GM21723 (cell line): Measurements from ENCODE around the gene EXOSC6.
"Not testable (repeated sequence)": the region's sequence is repeated elsewhere in the genome, so short reads cannot be mapped to it uniquely, and the experiment has no call there.

Experiments used
- ATAC-seq: cut with Tn5 transposase; IDR thresholded peaks from one replicate; pipeline ENCODE4 v1.9.1; 2021; ENCODE audit warnings: mild to moderate bottlenecking, moderate library complexity; ENCODE audit not compliant: unreplicated experiment

The EXOSC6 gene

DNA sequence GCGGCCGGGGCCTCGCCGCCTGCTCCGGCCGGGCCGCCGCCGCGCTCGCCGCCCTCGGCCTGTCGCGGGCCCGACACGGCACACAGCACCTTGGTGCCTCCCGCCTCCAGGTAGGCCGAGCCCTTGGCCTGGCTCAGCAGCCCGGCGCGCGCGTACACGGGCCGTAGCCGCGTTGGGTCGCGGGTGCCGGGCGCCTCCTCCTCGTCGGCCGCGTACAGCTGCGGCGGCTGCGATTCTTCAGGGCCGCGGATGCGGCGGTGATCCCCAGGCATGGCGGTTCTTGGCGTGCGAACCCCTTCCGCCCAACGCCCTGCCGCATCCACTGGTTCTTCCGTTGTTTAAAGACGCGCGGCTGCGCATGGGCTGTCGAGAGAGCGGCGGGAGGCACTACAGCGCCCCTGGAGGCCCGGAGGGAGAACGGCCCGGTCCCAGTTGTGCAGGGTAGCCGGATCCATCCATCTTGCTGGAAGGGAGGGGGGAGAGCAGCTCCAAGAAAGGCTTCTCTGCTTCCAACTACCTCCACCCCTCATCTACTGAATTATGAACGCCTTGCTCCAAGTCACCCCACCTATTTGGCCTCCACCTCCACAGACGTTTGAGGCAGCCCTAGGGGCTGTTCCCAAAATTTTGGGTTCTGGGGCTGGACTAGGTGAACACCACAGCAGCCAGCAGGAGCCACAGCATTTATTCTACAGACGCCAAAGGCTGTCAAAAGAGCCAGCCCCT, at the start of gene EXOSC6:
TSS of gene EXOSC6 (minus strand) at position 312 of the 726 bp plus-strand sequence. CDS start at position 272, 40 bp downstream.
- ATAC-seq = peak; percentile 83

GRCh38 chr16:70301121-70301520, 49.4 kb upstream of the EXOSC6 start:
- no peak for ATAC-seq

DNA sequence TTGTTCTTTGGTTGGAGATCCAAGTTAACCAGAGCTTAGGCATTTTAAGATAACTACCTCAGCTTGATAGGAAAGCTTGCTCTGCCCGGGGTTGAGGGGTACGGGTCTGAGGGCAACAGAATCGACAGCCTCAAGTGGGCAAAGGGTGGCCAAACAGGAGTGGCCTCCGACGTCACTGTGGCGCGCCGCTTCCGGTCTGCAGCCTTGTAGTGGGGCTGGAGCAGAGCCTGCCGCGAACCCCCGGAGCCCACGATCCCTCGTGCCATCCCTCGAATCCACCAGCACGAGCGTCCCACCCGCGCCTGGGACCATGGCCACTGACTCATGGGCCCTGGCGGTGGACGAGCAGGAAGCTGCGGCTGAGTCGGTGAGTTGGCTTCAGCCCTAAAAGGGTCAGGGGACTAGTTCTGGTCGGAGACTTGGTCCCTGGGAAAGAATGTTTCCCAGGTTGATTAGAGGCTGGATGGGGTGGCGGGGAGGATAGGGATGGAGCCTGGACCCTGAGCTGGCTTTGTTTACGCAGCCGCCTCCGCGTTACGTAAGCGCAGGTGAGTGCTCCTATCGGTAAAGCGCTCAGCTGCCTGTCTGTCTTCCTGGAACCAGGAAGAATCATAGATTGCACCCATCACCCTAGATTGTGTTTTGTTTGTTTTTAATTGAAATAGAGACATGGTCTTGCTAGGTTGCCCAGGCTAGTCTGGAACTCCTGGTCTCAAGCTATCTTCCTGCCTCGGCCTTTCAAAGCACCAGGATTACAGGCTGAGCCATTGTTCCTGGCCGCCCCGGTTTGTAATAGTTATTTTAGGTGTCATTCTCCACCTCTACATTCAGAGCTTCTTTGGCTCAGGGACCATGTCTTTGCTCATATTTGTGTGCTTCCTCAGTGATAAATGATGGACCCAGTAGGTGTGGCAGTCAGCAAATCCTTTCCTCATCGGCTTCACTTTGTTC, 47.5 kb upstream of the EXOSC6 start, which contains the start of gene DDX19B:
TSS of gene DDX19B (plus strand) at position 199 of the 951 bp plus-strand sequence. CDS start at position 311, 112 bp downstream.
- ATAC-seq = peak; percentile 89

DNA sequence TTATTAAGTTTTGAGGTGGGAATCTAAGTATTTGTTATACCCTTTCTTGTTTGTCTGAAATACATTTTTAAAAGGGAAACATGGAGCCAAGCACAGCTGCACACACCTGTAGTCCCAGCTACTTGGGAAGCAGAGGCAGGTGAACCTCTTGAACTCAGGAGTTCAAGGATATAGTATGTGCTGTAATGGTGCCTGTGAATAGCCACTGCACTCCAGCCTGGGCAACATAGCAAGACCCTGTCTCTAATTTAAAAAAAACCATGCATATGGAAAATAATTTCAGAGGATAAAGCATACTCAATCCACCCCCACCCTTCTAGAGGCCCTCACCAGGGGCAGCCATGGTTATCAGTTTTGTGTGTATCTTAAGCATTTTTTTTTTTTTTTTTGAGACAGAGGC, 43.9 kb upstream of the EXOSC6 start:
- no peak for ATAC-seq

DNA sequence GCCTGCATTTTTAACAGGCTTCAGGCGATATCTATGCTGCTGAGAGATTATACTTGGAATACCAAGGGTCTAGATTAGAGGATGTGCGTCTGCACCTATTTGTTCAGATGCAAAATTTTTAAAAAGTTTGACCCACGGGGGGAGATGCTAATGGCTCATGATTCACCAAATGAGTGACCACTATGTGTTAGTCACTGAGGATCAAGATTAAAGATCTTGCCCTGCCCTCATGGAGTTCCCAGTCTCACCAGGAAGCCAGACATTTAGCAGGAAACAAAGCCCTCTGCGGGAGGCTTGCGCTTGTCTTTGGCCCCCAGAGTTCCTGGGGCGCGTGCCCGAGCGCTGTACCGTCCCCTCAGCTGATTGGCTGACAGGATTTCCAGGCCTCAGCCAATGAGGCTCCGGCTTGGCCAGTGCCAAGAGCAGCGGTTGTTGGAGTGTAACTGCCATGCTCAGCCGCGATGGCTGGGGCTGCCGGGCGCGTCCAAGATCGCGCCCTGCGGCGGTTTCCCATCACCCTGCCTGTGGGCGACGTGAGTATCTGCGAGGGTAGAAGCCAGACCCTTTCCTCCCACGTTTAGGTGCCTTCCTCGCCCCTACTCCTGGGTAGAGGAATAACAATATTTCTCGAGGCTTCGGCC, 42.8 kb upstream of the EXOSC6 start:
- ATAC-seq = no peak

- not testable (repeated sequence) for ATAC-seq
Observed at GRCh38 chr16:70292148-70292547, 40.4 kb upstream of the EXOSC6 start.

- ATAC-seq = no peak
Observed at GRCh38 chr16:70290949-70291519, 39.3 kb upstream of the EXOSC6 start.

DNA sequence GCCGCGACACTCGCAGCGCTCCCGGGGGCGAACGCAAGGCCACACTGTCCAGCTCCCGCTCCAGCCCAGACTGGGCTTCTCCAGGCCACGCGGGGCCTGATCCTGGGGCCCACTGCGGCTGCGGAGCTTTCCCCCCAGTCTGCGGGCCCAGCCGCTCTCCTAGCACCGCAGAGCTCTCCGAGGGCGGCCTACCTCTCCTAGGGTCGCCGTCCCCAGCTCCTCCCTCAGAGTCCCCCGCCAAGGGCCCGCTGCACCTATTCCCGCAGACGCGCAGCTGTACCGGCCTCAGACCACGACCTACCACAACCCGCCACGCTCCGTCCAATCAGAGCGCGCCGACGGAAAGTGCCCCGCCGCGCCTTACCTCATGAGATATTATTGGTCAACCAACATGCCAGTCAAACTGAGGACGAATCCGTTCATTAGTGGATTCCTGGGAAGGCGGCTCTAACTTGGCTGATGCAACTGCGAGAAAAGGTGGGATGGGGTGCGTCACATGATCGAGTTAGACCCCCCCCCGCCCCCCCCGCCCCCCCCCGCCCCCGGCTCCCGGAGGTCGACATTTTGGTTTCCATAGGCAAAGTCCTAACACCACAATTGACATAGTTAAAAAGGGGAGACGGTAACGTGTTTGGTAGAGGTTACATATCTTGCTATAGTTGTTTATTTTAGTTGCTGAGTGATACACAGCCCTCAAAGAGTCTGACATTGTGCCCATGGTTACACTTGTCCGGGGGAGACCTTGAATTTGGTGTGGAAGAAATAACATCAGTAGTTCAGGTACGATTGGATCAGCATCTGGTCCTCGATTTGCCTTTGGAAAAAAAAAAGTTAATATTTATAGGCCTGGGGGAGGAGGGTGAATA, 37.7 kb upstream of the EXOSC6 start, which contains the start of gene AARS1:
TSS of gene AARS1 (minus strand) at position 278 of the 866 bp plus-strand sequence. CDS start 6,743 bp downstream, outside the sequence.
- peak; percentile 96 for ATAC-seq

GRCh38 chr16:70287304-70287971, 35.7 kb upstream of the EXOSC6 start:
- not testable (repeated sequence) for ATAC-seq

- ATAC-seq = no peak
Observed at GRCh38 chr16:70276392-70276791, 24.7 kb upstream of the EXOSC6 start.

DNA sequence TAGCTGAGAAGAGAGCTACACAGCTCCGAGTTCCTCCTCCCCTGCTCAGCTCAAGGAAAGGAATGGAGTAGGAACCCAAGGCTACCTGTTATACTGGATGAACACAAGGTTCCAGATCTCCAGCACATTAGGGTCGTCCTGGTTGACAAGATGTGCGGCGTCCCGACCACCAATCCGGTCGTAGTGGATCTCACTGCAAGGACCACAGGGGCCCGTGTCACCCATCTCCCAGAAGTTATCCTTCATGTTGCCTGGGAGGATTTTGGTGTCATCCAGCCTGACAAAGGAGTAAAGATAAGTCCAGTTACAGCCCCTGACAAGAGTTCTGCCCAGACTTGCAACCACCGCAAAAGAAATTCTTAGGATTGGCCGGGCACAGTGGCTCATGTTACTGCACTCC, 20.0 kb upstream of the EXOSC6 start:
- ATAC-seq = no peak

DNA sequence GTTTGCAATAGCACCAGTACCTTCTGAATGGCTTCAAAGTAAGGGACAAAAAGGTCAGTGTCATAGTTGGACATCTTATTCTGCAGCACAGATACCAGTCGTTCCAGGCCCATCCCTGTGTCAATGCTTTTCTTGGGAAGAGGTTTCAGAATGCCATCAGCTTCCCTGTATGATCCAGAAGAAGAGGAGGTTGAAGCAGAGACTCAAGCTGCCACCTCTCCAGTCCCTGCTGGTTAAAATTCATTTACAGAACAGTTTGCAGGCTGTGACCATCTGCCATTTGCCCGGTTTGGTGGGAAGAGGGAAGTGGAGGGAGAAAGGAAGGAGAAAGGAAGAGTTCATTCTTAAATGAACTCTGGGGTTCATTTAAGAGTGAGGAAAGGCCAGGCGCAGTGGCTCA, 18.4 kb upstream of the EXOSC6 start:
- ATAC-seq = no peak

GRCh38 chr16:70269471-70269870, 17.7 kb upstream of the EXOSC6 start:
- no peak for ATAC-seq

DNA sequence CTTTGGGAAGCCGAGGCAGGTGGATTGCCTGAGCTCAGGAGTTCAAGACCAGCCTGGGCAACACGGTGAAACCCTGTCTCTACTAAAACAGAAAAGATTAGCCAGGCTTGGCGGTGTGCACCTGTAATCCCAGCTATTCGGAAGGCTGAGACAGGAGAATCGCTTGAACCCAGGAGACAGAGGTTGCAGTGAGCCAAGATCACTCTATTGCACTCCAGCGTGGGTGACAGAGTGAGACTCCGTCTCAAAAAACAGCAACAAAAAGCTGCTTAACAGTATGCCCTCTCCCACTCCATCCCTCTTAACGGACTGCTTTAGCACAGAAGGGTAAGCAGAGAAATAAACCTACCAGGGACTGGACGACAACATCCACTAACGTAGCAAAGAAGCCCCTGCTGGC, 16.2 kb upstream of the EXOSC6 start:
- not testable (repeated sequence) for ATAC-seq

- no peak for ATAC-seq
Observed at GRCh38 chr16:70267516-70267915, 15.8 kb upstream of the EXOSC6 start.

- not testable (repeated sequence) for ATAC-seq
Observed at GRCh38 chr16:70259903-70260302, 8.2 kb upstream of the EXOSC6 start.

DNA sequence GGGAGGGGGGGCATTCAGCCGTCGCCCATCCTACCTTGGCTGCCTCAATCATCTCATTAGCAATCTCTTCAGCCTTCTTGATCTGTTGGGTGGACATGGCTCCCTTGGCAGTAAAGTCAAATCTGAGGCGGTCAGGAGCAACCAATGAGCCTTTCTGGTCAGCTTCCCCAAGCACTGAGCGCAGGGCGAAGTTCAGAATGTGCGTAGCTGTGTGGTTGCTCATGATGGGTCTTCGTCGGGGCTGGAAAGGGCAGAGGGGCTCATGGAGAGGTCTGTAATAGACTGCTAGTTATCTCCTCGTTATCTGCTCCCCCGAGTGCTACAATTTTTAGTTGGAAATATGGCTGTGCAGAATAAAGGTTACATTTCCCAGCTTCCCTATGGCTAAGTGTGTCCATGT, 7.2 kb upstream of the EXOSC6 start:
- ATAC-seq = no peak

GRCh38 chr16:70258065-70258464, 6.3 kb upstream of the EXOSC6 start:
- ATAC-seq = no peak

GRCh38 chr16:70257391-70257790, 5.7 kb upstream of the EXOSC6 start:
- ATAC-seq = no peak
